SK-N-SH (cell line): Measurements from ENCODE around the gene NUP50. TPM values are rescaled to one million over a fixed set of nuclear protein-coding genes. Genes with fewer than 3 reads are reported as not detected.

Experiments used
- CTCF ChIA-PET: fragments of 300-600, 350-600 bp; formaldehyde crosslinking; extraction: SDS; loops from one replicate; lab custom pipeline; 2021; lab: Yijun Ruan, JAX
- POLR2A ChIA-PET: fragments of 350-600 bp; sonication (Branson Sonifier 250); formaldehyde crosslinking; extraction: SDS; loops from one replicate; lab custom pipeline; 2020; ENCODE audit warnings: antibody characterized with exemption, inconsistent platforms; lab: Yijun Ruan, JAX
- DNase-seq: peaks from one replicate; pipeline ENCODE4 v3.0.0; 2012
- H2AFZ ChIP-seq: fragments of 200-600 bp; sonication (generic); 2 replicates; pipeline ENCODE4 v1.8.1; 2016; ENCODE audit warnings: antibody characterized with exemption, mild to moderate bottlenecking, low read depth
- H3F3A ChIP-seq: fragments of 200-600 bp; sonication (generic); replicated peaks from 2 replicates; pipeline ENCODE3; 2016; ENCODE audit warnings: antibody characterized with exemption, mild to moderate bottlenecking; ENCODE audit not compliant: insufficient read depth
- H3K27ac ChIP-seq, 2 experiments: fragments of 200-500 bp in 1 of 2; fragments of 200-600 bp in 1 of 2; sonication (Bioruptor generic) in 1 of 2; sonication (generic), shearing (Covaris generic) in 1 of 2; 2 replicates each; pipeline versions ENCODE4 v1.5.1 to v1.6.1; 2014 to 2016; ENCODE audit warnings: low read depth in 2 of 2, inconsistent platforms in 1 of 2, low read length in 1 of 2, mild to moderate bottlenecking in 1 of 2, mixed read lengths in 1 of 2
- H3K27me3 ChIP-seq: fragments of 200-600 bp; sonication (generic), shearing (Covaris generic); 2 replicates; pipeline ENCODE4 v1.6.1; 2016; ENCODE audit warnings: mixed run types; ENCODE audit not compliant: insufficient read depth
- H3K36me3 ChIP-seq, 2 experiments: fragments of 200-500 bp in 1 of 2; fragments of 200-600 bp in 1 of 2; sonication (Bioruptor generic) in 1 of 2; sonication (generic) in 1 of 2; replicated peaks in 1 of 2; 2 replicates each; pipeline versions ENCODE3 to v1.5.1; 2014 to 2016; ENCODE audit warnings: low read length in 1 of 2, mild to moderate bottlenecking in 1 of 2; ENCODE audit not compliant: insufficient read depth in 2 of 2, control insufficient read depth in 1 of 2
- H3K4me1 ChIP-seq, 2 experiments: fragments of 200-500 bp in 1 of 2; fragments of 200-600 bp in 1 of 2; sonication (Bioruptor generic) in 1 of 2; sonication (generic), shearing (Covaris generic) in 1 of 2; 2 replicates each; pipeline versions ENCODE4 v1.5.1 to v1.6.1; 2014 to 2016; ENCODE audit warnings: low read depth in 1 of 2, low read length in 1 of 2, mixed run types in 1 of 2; ENCODE audit not compliant: insufficient read depth in 2 of 2, control insufficient read depth in 1 of 2
- H3K4me2 ChIP-seq: fragments of 200-600 bp; sonication (generic), shearing (Covaris generic); 2 replicates; pipeline ENCODE4 v1.6.1; 2017; ENCODE audit warnings: mixed run types
- H3K4me3 ChIP-seq, 2 experiments: fragments of 200-500 bp in 1 of 2; fragments of 200-600 bp in 1 of 2; sonication (Bioruptor generic) in 1 of 2; sonication (generic), shearing (Covaris generic) in 1 of 2; 2 replicates each; pipeline versions ENCODE4 v1.5.1 to v1.8.1; 2014 to 2016; ENCODE audit warnings: low read depth in 2 of 2, inconsistent platforms in 1 of 2, low read length in 1 of 2, mild to moderate bottlenecking in 1 of 2, mixed read lengths in 1 of 2, moderate library complexity in 1 of 2
- H3K79me2 ChIP-seq: fragments of 200-600 bp; sonication (generic); 2 replicates; pipeline ENCODE4 v1.8.1; 2017; ENCODE audit warnings: mild to moderate bottlenecking; ENCODE audit not compliant: insufficient read depth
- H3K9ac ChIP-seq: fragments of 200-600 bp; sonication (generic); 2 replicates; pipeline ENCODE4 v1.6.1; 2017; ENCODE audit warnings: mixed run types
- H3K9me2 ChIP-seq: fragments of 200-600 bp; sonication (generic); 2 replicates; pipeline ENCODE4 v1.6.1; 2017; ENCODE audit warnings: mixed run types
- H3K9me3 ChIP-seq: fragments of 200-600 bp; sonication (generic); 2 replicates; pipeline ENCODE4 v1.6.1; 2017; ENCODE audit warnings: mixed run types, mild to moderate bottlenecking, moderate library complexity
- H4K20me1 ChIP-seq: fragments of 200-600 bp; sonication (generic); 2 replicates; pipeline ENCODE4 v1.6.1; 2017; ENCODE audit warnings: mild to moderate bottlenecking, mixed run types; ENCODE audit not compliant: insufficient read depth
- FOSL2 ChIP-seq: IDR thresholded peaks from 2 replicates; pipeline ENCODE4 v1.4.0; 2012; ENCODE audit warnings: low read depth, mild to moderate bottlenecking, moderate library complexity, borderline replicate concordance
- GABPA ChIP-seq: IDR thresholded peaks from 2 replicates; pipeline ENCODE4 v1.4.0; 2012; ENCODE audit warnings: low read depth, mild to moderate bottlenecking
- GATA2 ChIP-seq: sonication (generic); formaldehyde crosslinking; IDR thresholded peaks from 2 replicates; pipeline ENCODE4 v1.5.0; 2020; ENCODE audit warnings: mild to moderate bottlenecking, missing genetic modification reagents
- MEF2A ChIP-seq: IDR thresholded peaks from 2 replicates; pipeline ENCODE4 v1.4.0; 2012; ENCODE audit warnings: low read depth, borderline replicate concordance
- MXI1 ChIP-seq: IDR thresholded peaks from 2 replicates; pipeline ENCODE4 v1.6.1; 2012; ENCODE audit warnings: mild to moderate bottlenecking, low read depth, low read length, improper control_type of control experiment
- NFIC ChIP-seq: IDR thresholded peaks from 2 replicates; pipeline ENCODE4 v1.4.0; 2012; ENCODE audit warnings: borderline replicate concordance
- PBX3 ChIP-seq: IDR thresholded peaks from 2 replicates; pipeline ENCODE4; 2012
- RAD21 ChIP-seq: IDR thresholded peaks from 2 replicates; pipeline ENCODE4 v1.6.1; 2012; ENCODE audit warnings: mild to moderate bottlenecking, low read length
- RFX5 ChIP-seq: IDR thresholded peaks from 2 replicates; pipeline ENCODE4 v1.6.1; 2012; ENCODE audit warnings: mild to moderate bottlenecking, improper control_type of control experiment, low read length
- SMC3 ChIP-seq: IDR thresholded peaks from 2 replicates; pipeline ENCODE4 v1.6.1; 2012; ENCODE audit warnings: low read depth, low read length, improper control_type of control experiment
- TCF12 ChIP-seq: IDR thresholded peaks from 2 replicates; pipeline ENCODE4 v1.4.0; 2012
- TEAD4 ChIP-seq: IDR thresholded peaks from 2 replicates; pipeline ENCODE4 v1.4.0; 2012; ENCODE audit warnings: mild to moderate bottlenecking, borderline replicate concordance; ENCODE audit not compliant: insufficient read depth
- YY1 ChIP-seq: IDR thresholded peaks from 2 replicates; pipeline ENCODE4 v1.4.0; 2012; ENCODE audit warnings: low read depth, mild to moderate bottlenecking
- WGBS: methylation state at CpG from one replicate; pipeline ENCODE4 v1.1.6; 2017; ENCODE audit warnings: low lambda C conversion rate; 5-methylcytosine and 5-hydroxymethylcytosine counted together
- polyA plus RNA-seq, 3 experiments: library from polyadenylated mRNA; depleted of rRNA; stranded (reverse); fragments of >200 nt; gene quantifications; 2 replicates each; pipeline ENCODE4 v1.2.3, GENCODE V29; 2012
- TF ChIP-seq, protein P1 (sequence below): IDR thresholded peaks from 2 replicates; pipeline ENCODE4 v1.4.0; 2012; ENCODE audit warnings: low read depth
- TF ChIP-seq, protein P2 (sequence below): IDR thresholded peaks from 2 replicates; pipeline ENCODE4 v1.6.1; 2012; ENCODE audit warnings: mild to moderate bottlenecking, low read depth, low read length, moderate library complexity

The NUP50 gene
- polyA plus RNA-seq, 1 of the 3 experiments (the other 2 are of a cell fraction), result 4.7 TPM

- 96% methylated on average over 6 of the region's 6 CpGs for WGBS
- peaks cover 4% of the 10 kb centered on the region for H3F3A ChIP-seq
Observed at GRCh38 chr22:45206233-45206632, 42.5 kb downstream of the NUP50 start.

More at GRCh38 chr22:45206233-45206632, 42.5 kb downstream of the NUP50 start:
- H2AFZ ChIP-seq, result no peak overlapping the region
- H3K9ac ChIP-seq, result no peak overlapping the region
- H3K9me2 ChIP-seq, result no peaks in the 10 kb centered on the region
- peaks cover 13% of the 10 kb centered on the region for H3K79me2 ChIP-seq
- ChIA-PET CTCF (no interaction called here), POLR2A (no interaction called here)
- no peak overlapping the region for H3K4me2 ChIP-seq
- no peak overlapping the region for H3K4me3 ChIP-seq
- H3K27ac ChIP-seq, result no peak overlapping the region
- H4K20me1 ChIP-seq, result peaks cover 5% of the 10 kb centered on the region; the same call in 1 of the 2 replicates
- no peak for TF ChIP-seq SMC3
- no peak for TF ChIP-seq TEAD4
- no peak for TF ChIP-seq GABPA
- TF ChIP-seq MXI1, result no peak
- no peak for TF ChIP-seq RFX5
- TF ChIP-seq, protein P1, sequence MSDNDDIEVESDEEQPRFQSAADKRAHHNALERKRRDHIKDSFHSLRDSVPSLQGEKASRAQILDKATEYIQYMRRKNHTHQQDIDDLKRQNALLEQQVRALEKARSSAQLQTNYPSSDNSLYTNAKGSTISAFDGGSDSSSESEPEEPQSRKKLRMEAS, result no peak
- TF ChIP-seq MEF2A, result no peak
- no peak for TF ChIP-seq YY1
- TF ChIP-seq, protein P2, sequence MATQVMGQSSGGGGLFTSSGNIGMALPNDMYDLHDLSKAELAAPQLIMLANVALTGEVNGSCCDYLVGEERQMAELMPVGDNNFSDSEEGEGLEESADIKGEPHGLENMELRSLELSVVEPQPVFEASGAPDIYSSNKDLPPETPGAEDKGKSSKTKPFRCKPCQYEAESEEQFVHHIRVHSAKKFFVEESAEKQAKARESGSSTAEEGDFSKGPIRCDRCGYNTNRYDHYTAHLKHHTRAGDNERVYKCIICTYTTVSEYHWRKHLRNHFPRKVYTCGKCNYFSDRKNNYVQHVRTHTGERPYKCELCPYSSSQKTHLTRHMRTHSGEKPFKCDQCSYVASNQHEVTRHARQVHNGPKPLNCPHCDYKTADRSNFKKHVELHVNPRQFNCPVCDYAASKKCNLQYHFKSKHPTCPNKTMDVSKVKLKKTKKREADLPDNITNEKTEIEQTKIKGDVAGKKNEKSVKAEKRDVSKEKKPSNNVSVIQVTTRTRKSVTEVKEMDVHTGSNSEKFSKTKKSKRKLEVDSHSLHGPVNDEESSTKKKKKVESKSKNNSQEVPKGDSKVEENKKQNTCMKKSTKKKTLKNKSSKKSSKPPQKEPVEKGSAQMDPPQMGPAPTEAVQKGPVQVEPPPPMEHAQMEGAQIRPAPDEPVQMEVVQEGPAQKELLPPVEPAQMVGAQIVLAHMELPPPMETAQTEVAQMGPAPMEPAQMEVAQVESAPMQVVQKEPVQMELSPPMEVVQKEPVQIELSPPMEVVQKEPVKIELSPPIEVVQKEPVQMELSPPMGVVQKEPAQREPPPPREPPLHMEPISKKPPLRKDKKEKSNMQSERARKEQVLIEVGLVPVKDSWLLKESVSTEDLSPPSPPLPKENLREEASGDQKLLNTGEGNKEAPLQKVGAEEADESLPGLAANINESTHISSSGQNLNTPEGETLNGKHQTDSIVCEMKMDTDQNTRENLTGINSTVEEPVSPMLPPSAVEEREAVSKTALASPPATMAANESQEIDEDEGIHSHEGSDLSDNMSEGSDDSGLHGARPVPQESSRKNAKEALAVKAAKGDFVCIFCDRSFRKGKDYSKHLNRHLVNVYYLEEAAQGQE, result no peak
- no peak for TF ChIP-seq TCF12
- TF ChIP-seq PBX3, result no peak
- no peak for TF ChIP-seq GATA2
- no peak for TF ChIP-seq NFIC
- no peak for TF ChIP-seq RAD21
- TF ChIP-seq FOSL2, result no peak
- H3K4me1 ChIP-seq, result peaks cover 13 to 26% of the 10 kb centered on the region in 2 experiments; a peak in 2 of 4 replicates
- no peaks in the 10 kb centered on the region for H3K9me3 ChIP-seq
- no peaks in the 10 kb centered on the region for H3K27me3 ChIP-seq
- DNase-seq, result no peak
- H3K36me3 ChIP-seq, result peaks cover 7 to 37% of the 10 kb centered on the region in 2 experiments
